ENCODE results near the gene R3HDM4.

GRCh38 chr19:861756-862580 lies 51.1 kb downstream of the R3HDM4 start:
- no peak for TF ChIP-seq EP300 (IDR thresholded peaks at IDR 0.05)
- no peak for TF ChIP-seq RAD21 (conservative IDR thresholded peaks at IDR 0.05 in 1 of 2, IDR thresholded peaks at IDR 0.05 in 1 of 2)
- TF ChIP-seq CTCF (IDR thresholded peaks at IDR 0.05), result no peak
- TF ChIP-seq POLR2A (IDR thresholded peaks at IDR 0.05; ENCODE audit: low read length), result no peak
- no peak for TF ChIP-seq RFX5 (IDR thresholded peaks at IDR 0.05)
- no peak for TF ChIP-seq KDM5A (IDR thresholded peaks at IDR 0.05)
- TF ChIP-seq JUNB (IDR thresholded peaks at IDR 0.05), result no peak
- no peak for TF ChIP-seq CBX2 (IDR thresholded peaks at IDR 0.05; ENCODE audit: borderline replicate concordance, low read depth)
- TF ChIP-seq ESRRA (IDR thresholded peaks at IDR 0.05; ENCODE audit: borderline replicate concordance, low read length), result no peak
- no peak for TF ChIP-seq REST (IDR thresholded peaks at IDR 0.05)

Measured in A549 (cell line).